Regular cardiac myocyte (primary cell): ENCODE measurements around the gene PTER. TPM values are rescaled to one million over a fixed set of nuclear protein-coding genes. Genes with fewer than 3 reads are reported as not detected.

ENCODE experiments used
- total RNA-seq: library from RNA; depleted of rRNA; stranded (reverse); fragments of >200 nt; gene quantifications from 2 replicates; pipeline ENCODE4 v1.2.3, GENCODE V29; 2014

Gene PTER, protein sequence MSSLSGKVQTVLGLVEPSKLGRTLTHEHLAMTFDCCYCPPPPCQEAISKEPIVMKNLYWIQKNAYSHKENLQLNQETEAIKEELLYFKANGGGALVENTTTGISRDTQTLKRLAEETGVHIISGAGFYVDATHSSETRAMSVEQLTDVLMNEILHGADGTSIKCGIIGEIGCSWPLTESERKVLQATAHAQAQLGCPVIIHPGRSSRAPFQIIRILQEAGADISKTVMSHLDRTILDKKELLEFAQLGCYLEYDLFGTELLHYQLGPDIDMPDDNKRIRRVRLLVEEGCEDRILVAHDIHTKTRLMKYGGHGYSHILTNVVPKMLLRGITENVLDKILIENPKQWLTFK
- 7.1 and 11.3 TPM in 2 replicates for total RNA-seq

GRCh38 chr10:16436758-16437539 is at the start of gene PTER:
Gene PTER, plus strand, starts transcription at chr10:16437010. Its CDS starts 47,375 bp downstream, at chr10:16484385.

GRCh38 chr10:16521311-16522016 is 84.7 kb downstream of the PTER start, which contains the start of gene C1QL3:
Gene C1QL3, minus strand, starts transcription at chr10:16521879. Its CDS starts 814 bp downstream, at chr10:16521065.

Other genes starting within 250 kb of the PTER start
- not detected in 2 replicates for gene C1QL3, start 84.9 kb downstream of the PTER start, total RNA-seq